ENCODE measurements around the gene RAD54L.
A peak's percentile ranks its signal among the peaks of the same experiment; 100 is the strongest.

The RAD54L gene

DNA sequence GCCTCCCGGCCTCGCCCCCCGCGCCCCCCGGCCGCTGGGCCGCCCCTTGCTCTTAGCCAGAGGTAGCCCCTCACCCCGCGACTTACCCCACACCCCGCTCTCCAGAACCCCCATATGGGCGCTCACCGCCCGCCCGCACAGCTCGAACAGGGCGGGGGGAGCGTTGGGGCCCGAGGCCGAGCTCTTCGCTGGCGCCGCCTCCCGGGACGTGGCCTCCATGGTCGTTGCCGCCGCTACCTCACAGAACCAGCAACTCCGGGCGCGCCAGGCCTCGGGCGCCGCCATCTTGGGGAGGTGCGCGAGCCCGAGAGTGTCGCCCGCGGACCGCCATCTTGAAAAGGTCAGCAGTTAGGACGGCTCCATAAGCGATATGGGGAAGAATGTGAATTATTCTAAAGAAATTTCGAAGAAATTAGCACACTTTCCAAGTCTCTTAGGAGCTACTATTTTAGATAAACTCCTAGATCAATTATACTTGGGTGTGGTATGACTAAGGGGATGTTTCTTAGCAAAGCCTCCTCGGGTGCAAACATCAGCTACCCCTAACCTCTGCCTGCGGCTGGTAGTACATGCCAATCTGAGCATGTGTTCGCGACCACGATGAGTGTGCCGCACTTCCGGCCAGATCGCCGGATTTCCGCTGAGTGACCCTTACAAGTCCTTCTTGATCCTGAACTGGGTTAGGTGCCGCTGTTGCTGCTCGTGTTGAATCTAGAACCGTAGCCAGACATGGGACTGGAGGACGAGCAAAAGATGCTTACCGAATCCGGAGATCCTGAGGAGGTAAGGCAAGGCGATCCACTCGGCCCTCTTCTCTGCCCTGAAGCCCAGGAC, 55.7 kb downstream of the RAD54L start, which contains the start of the genes LRRC41 and UQCRH:
LRRC41 (minus strand) TSS at position 579 of the 834 bp plus-strand sequence; CDS start at position 285, 294 bp downstream.
UQCRH (plus strand) TSS at position 661 of the 834 bp plus-strand sequence; CDS start at position 730, 69 bp downstream.
- TF ChIP-seq, protein P1, sequence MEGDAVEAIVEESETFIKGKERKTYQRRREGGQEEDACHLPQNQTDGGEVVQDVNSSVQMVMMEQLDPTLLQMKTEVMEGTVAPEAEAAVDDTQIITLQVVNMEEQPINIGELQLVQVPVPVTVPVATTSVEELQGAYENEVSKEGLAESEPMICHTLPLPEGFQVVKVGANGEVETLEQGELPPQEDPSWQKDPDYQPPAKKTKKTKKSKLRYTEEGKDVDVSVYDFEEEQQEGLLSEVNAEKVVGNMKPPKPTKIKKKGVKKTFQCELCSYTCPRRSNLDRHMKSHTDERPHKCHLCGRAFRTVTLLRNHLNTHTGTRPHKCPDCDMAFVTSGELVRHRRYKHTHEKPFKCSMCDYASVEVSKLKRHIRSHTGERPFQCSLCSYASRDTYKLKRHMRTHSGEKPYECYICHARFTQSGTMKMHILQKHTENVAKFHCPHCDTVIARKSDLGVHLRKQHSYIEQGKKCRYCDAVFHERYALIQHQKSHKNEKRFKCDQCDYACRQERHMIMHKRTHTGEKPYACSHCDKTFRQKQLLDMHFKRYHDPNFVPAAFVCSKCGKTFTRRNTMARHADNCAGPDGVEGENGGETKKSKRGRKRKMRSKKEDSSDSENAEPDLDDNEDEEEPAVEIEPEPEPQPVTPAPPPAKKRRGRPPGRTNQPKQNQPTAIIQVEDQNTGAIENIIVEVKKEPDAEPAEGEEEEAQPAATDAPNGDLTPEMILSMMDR (IDR thresholded peaks at IDR 0.05; ENCODE audit: low read depth, low read length) = no peak
- H3K4me3 ChIP-seq (ENCODE audit: low read depth, low read length) = peak within 1 kb of the TSS; percentile 88

DNA sequence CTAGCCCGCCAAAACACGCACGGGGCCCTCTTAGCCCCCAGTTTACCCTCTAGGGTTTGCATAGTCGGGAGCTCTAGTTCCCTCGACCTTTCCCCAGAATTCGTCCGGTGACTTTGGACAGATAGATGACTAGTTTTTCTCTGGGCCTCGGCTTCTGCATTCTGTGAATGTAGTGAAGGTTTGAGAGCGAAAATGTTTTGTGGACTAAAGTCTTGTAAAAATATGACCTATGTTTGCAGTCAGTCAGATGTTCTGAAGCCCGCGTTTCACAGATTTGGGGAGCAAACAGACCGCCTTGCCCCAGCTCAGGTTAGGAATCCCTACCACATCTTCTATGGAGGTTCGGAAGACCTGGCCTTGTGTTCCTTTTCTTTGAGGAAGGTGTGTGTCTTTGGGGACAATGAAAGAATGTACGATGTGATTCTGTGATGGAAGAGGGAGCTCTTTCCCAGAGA, 56.3 kb downstream of the RAD54L start:
- peak overlapping the region; percentile 88 for H3K4me3 ChIP-seq (ENCODE audit: low read depth, low read length)
- TF ChIP-seq, protein P1 (IDR thresholded peaks at IDR 0.05; ENCODE audit: low read depth, low read length) = no peak

DNA sequence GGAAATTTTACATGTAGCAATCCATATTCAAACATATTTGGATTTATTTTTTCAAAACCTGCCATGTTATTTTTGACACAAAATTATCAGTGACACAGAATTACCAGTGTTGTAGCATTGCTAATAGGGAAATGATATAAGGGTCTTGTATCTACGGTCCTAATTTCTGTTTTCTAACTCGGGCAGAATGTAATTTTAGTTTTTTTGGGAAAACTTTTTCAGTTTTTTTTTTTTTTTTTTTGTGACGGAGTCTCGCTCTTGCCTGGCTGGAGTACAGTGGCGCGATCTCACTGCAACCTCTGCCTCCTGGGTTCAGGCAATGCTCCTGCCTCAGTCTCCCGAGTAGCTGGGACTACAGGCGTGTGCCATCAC, 58.6 kb downstream of the RAD54L start:
- H3K4me3 ChIP-seq (ENCODE audit: low read depth, low read length) = no peak overlapping the region
- TF ChIP-seq, protein P1 (IDR thresholded peaks at IDR 0.05; ENCODE audit: low read depth, low read length) = no peak

DNA sequence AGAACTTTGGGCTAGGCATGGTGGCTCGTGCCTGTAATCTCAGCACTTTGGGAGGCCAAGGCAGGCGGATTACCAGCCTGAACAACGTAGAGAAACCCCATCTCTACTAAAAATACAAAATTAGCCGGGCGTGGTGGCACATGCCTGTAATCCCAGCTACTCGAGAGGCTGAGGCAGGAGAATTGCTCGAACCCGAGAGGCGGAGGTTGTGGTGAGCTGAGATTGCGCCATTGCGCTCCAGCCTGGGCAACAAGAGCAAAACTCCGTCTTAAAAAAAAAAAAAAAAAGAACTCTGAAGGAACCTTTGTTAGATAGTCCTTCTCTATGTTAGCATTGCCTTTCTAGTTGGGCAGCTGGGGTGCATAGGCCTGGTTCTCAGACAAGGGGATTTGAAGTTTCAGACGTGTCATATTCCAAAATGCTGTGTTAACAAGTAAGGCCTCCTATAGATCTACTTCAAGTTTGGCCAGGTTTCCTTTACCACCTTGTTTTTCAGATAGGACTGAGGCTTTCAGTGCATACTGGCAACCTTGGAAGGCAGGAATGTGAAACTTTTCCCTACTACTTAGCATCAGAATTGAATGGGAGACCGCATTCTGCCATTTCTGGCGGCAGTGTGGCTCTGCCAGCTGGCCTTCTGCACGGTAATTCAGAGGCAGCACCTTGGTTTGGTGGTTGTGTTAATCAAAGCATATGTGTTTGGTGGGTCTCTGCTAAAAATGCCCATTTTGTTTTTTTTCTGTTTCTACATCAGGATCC, 62.0 kb downstream of the RAD54L start:
- TF ChIP-seq, protein P1 (IDR thresholded peaks at IDR 0.05; ENCODE audit: low read depth, low read length) = no peak
- H3K4me3 ChIP-seq (ENCODE audit: low read depth, low read length) = no peak overlapping the region

DNA sequence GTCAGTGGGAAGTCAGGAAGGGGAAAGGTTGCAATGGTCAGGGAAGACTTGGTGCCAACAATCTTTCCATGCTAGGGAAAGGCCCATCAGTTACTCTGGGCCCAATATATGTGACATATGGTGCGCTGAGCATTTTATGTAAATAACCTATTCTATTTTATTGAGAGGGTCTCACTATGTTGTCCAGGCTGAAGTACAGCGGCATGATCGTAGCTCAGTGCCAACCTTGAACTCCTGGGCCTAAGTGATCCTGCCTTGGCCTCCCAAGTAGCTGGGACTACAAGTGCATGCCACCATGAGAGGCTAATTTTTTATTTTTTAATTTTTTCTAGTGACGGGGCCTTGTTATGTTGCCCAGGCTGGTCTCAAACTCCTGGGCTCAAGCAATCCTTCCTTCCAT, 62.8 kb downstream of the RAD54L start:
- TF ChIP-seq, protein P1 (IDR thresholded peaks at IDR 0.05; ENCODE audit: low read depth, low read length) = no peak
- H3K4me3 ChIP-seq (ENCODE audit: low read depth, low read length) = no peak overlapping the region

DNA sequence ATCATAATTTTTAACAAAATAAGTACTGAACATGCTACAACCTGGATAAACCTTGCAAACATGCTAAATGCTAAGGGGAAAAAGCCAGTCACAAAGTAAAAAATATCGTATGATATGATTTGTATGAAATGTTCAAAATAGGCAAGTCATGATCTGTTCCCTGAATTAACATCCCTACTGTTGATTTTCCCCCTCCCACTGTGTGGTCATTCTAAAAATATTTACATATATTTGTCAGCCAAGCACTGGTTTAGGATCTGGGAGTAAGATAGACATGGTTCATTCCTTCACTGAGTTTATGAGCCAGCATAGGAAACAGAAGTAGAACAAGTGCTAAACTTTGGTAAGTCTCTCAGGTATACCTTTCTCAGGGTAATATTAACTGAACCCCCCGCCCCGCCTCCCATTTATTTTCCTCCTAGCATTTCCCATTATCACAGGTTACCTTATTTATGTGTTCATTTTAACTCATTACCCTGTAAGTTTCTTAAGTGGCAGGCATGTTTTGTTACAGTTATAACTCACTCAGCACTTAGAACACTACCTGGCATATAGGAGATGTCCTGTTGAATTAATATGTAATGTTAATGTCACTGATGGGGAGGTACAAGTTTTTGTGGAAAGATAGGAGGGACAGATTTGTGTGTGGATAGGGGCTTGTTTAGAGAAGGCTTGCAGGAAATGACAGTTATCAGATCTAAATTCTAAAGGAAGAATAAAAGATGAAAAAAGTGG, 68.3 kb downstream of the RAD54L start:
- H3K4me3 ChIP-seq (ENCODE audit: low read depth, low read length) = no peak overlapping the region
- TF ChIP-seq, protein P1 (IDR thresholded peaks at IDR 0.05; ENCODE audit: low read depth, low read length) = no peak

Data from WI38 (cell line).